KOPT-K1 (cell line): Measurements from ENCODE around the gene LMAN2.

Experiments
- H3K27ac ChIP-seq: fragments of 200-600 bp; sonication (generic); 2 replicates; pipeline ENCODE4 v1.5.1; 2016; ENCODE audit warnings: antibody characterized with exemption, mild to moderate bottlenecking, low read depth, low read length; ENCODE audit not compliant: poor library complexity, severe bottlenecking
- H3K36me3 ChIP-seq: fragments of 200-600 bp; sonication (generic); 2 replicates; pipeline ENCODE4 v1.5.1; 2017; ENCODE audit warnings: antibody characterized with exemption, mild to moderate bottlenecking, low read length, moderate library complexity; ENCODE audit not compliant: insufficient read depth
- H3K9me3 ChIP-seq: fragments of 200-600 bp; sonication (generic); 2 replicates; pipeline ENCODE4 v1.5.1; 2017; ENCODE audit warnings: antibody characterized with exemption, low read length, mild to moderate bottlenecking; ENCODE audit not compliant: insufficient read depth, poor library complexity, severe bottlenecking

Gene LMAN2

DNA sequence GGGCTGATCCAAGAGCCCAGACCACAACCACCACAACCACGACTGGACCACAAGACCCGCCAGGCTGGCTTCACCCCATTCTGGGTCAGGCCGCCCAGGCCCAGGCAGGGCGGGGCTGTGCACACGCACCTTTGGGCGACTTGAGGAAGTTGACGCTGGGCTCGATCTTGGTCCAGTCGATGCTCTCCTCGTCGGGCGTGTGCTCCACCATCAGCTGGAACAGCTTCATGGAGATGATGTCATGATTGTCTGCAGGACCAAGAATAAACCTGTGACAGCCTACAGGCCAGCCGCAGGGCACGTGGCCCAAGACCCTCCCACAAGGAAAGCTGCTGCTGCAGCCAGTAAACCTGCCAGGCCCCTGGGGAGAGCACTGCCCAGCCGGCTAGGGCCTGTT, 17.3 kb downstream of the LMAN2 start:
- H3K27ac ChIP-seq = no peak overlapping the region
- H3K9me3 ChIP-seq = no peaks in the 10 kb centered on the region
- H3K36me3 ChIP-seq = peaks cover 100% of the 10 kb centered on the region

DNA sequence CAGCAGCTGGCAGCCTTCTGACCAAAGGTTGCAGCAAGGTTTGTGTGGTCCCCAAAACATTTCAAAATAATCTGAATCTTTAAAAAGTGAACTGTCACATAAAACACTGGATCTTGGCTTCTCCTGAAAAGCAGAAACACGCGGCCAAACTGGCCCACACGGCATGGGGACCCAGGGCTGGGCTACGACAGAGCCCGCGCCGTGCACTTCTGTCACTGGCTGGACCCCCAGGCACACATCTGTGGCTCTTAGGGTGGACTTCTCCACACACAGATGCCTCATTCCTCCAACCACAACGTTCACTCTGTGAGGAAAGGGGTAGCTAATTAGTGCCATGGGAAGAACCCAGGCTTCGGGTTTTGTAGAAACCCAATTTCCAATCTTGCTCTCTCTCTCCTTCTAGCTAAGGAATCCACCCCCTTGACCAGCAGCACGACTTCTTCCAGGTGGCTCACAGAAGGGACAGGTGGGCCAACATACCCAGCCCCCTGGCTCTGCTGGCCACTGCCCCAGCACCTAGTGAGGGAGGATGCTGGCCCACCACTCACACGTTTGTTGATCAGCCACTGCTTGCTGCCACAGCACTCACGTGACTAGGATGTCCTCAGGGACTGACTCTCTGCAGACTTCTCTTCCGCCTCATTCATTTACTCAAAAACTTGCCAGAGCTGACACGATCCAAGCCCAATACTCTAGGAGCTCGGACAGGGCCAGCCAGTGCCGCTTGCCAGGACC, 17.9 kb downstream of the LMAN2 start:
- Histone ChIP-seq H3K9me3 (no peaks in the 10 kb centered on the region), H3K27ac (no peak overlapping the region), H3K36me3 (peaks cover 98% of the 10 kb centered on the region)

DNA sequence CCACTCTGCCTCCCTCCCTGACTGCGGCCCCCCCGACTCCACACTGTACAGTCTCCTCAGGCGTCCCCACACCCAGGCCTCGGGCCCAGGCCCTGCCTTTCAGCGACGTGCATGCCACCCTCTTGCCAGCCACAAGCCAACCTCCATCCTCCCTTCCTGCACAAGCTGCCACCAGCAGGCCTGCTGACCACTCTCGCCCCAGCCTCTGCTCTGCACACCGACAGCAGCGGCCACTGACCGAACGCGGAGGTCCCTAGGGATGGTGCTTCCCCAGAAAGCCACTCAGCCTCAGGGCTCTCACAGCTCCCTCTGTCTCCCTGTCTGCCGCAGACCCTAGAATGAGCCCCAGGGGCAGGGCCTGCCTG, 18.6 kb downstream of the LMAN2 start:
- peaks cover 98% of the 10 kb centered on the region for H3K36me3 ChIP-seq
- no peak overlapping the region for H3K27ac ChIP-seq

DNA sequence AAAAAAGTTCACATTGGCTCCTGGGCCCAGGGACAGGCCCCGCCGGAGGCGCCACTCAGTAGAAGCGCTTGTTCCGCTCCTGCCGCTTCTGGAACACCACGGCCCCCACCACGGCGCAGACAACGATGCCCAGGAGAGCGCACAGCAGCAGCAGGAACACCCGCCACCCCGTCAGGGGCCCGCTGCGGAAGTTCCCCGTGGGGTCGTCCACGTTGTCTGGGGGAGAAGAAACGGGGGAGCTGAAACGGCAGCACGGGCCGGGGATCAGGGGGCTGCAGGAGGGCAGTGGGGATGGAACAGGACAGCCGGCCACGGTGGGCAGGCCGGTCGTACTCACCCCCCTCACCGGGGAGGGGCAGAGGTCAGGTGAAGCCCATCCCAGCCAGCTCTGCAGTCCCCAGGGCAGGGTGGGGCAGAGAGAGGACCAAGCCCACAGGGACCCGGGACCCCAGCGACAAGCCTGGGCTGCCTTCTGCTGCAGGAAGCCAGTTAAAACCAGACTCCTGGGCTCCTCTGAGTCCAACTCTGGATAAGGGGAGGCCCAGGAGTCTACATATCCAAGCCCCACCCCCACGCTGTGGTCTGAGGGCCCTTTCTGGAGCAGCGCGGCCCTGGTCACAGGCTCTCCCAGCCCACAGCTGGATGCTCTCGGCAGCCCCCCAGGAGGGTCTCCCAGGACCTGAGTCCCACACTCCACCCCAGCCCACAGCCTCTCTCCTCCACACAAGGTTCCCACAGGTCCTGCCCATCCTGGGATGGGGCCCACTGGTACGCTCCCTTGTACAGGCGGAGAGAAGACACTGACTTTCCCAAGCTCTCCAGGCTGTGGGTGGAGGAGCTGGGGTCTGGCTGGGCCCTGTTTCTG, 19.2 kb downstream of the LMAN2 start:
- peaks cover 98% of the 10 kb centered on the region for H3K36me3 ChIP-seq
- H3K27ac ChIP-seq = no peak overlapping the region

More for the DNA sequence above, 18.6 kb downstream of the LMAN2 start:
- H3K9me3 ChIP-seq = no peaks in the 10 kb centered on the region

GRCh38 chr5:177330991-177331842, 20.3 kb downstream of the LMAN2 start:
- Histone ChIP-seq H3K9me3 (no peaks in the 10 kb centered on the region), H3K27ac (no peak overlapping the region), H3K36me3 (peaks cover 88% of the 10 kb centered on the region)

More for the DNA sequence above, 19.2 kb downstream of the LMAN2 start:
- H3K9me3 ChIP-seq = no peaks in the 10 kb centered on the region

- Histone ChIP-seq H3K9me3 (no peaks in the 10 kb centered on the region), H3K27ac (no peak overlapping the region), H3K36me3 (peaks cover 75% of the 10 kb centered on the region)
Measured at GRCh38 chr5:177329883-177330282, 21.6 kb downstream of the LMAN2 start.

GRCh38 chr5:177328545-177329231, 22.8 kb downstream of the LMAN2 start:
- no peaks in the 10 kb centered on the region for H3K9me3 ChIP-seq
- peaks cover 63% of the 10 kb centered on the region for H3K36me3 ChIP-seq
- no peak overlapping the region for H3K27ac ChIP-seq

- H3K9me3 ChIP-seq = no peaks in the 10 kb centered on the region
- H3K36me3 ChIP-seq = peaks cover 54% of the 10 kb centered on the region
- H3K27ac ChIP-seq = no peak overlapping the region
Measured at GRCh38 chr5:177327539-177328522, 23.6 kb downstream of the LMAN2 start.

- Histone ChIP-seq H3K36me3 (peaks cover 35% of the 10 kb centered on the region), H3K9me3 (no peaks in the 10 kb centered on the region), H3K27ac (no peak overlapping the region)
Measured at GRCh38 chr5:177325868-177326381, 25.5 kb downstream of the LMAN2 start.

GRCh38 chr5:177320879-177321278, 30.6 kb downstream of the LMAN2 start:
- peaks cover 4% of the 10 kb centered on the region for H3K36me3 ChIP-seq
- H3K27ac ChIP-seq = no peak overlapping the region
- no peaks in the 10 kb centered on the region for H3K9me3 ChIP-seq

DNA sequence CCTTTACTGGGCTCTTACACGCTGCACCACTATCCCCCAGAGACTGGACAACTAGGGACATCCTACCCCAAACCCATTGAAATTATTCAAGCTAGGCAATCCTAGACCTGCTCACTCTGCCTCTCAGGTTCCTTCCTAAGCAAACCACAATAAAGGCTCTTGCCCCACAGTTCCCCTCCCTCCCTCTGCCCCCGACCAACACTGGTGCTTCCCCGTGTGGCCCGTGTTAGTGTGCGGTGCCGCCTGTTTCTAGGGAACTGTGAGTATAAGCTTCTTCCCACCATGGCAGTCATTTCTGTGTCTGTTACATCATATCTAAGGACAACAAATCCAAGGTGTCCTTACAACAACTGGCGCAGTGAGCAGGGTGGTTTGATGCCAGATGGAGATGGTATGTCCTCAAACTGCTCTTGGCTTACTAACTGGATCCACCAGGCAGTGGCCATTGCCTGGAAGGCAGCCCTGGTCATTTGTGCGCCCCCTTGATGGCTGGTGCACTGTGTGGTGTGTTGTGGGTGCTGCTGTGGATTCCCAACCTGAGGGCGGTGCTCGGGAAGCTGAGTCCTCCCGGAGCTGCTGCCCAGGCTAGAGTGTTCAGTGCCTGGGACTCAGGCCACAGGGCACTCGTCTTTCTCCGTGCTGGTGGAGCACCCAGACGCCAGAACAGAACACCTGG, 31.4 kb downstream of the LMAN2 start:
- H3K9me3 ChIP-seq = no peaks in the 10 kb centered on the region
- peaks cover 4% of the 10 kb centered on the region for H3K36me3 ChIP-seq
- no peak overlapping the region for H3K27ac ChIP-seq

- Histone ChIP-seq H3K9me3 (no peaks in the 10 kb centered on the region), H3K36me3 (peaks cover 4% of the 10 kb centered on the region; the same call in 1 of the 2 replicates), H3K27ac (no peak overlapping the region)
Measured at GRCh38 chr5:177317959-177318377, 33.5 kb downstream of the LMAN2 start.

GRCh38 chr5:177316005-177316404, 35.5 kb downstream of the LMAN2 start:
- no peaks in the 10 kb centered on the region for H3K9me3 ChIP-seq
- H3K27ac ChIP-seq = no peak overlapping the region
- peaks cover 4% of the 10 kb centered on the region; the same call in 1 of the 2 replicates for H3K36me3 ChIP-seq
